OCI-LY1 (cell line): Measurements from ENCODE around the gene RPS6KL1.
A peak's percentile ranks its signal among the peaks of the same experiment; 100 is the strongest.

ENCODE experiments used
- H2AFZ ChIP-seq: fragments of 200-600 bp; sonication (generic), shearing (Covaris generic); 2 replicates; pipeline ENCODE4 v1.6.0; 2014; ENCODE audit warnings: antibody characterized with exemption, mild to moderate bottlenecking, low read length
- H3F3A ChIP-seq: fragments of 200-600 bp; sonication (generic), shearing (Covaris generic); 2 replicates; pipeline ENCODE4 v1.6.0; 2014; ENCODE audit warnings: mild to moderate bottlenecking, antibody characterized with exemption, low read length, moderate library complexity; ENCODE audit not compliant: insufficient read depth
- H3K27ac ChIP-seq: fragments of 200-600 bp; sonication (generic); 2 replicates; pipeline ENCODE4 v1.5.1; 2014; ENCODE audit warnings: low read length, mixed run types, mild to moderate bottlenecking, low read depth; ENCODE audit not compliant: poor library complexity, severe bottlenecking
- H3K27me3 ChIP-seq: fragments of 200-600 bp; sonication (generic); 2 replicates; pipeline ENCODE4 v1.6.0; 2014; ENCODE audit warnings: antibody characterized with exemption, mild to moderate bottlenecking, low read length, moderate library complexity; ENCODE audit not compliant: insufficient read depth
- H3K36me3 ChIP-seq: fragments of 200-600 bp; sonication (generic); 2 replicates; pipeline ENCODE4 v1.6.1; 2014; ENCODE audit warnings: mild to moderate bottlenecking, antibody characterized with exemption, low read length, moderate library complexity, mixed read lengths; ENCODE audit not compliant: insufficient read depth
- H3K4me1 ChIP-seq: fragments of 200-600 bp; sonication (generic); 2 replicates; pipeline ENCODE4 v1.5.1; 2014; ENCODE audit warnings: mild to moderate bottlenecking, low read length, moderate library complexity; ENCODE audit not compliant: insufficient read depth, severe bottlenecking
- H3K4me2 ChIP-seq: fragments of 200-600 bp; sonication (generic), shearing (Covaris generic); 2 replicates; pipeline ENCODE4 v1.6.1; 2014; ENCODE audit warnings: low read length
- H3K4me3 ChIP-seq: fragments of 200-600 bp; sonication (generic); 2 replicates; pipeline ENCODE4 v1.5.1; 2014; ENCODE audit warnings: low read length, low read depth, mild to moderate bottlenecking, mixed read lengths; ENCODE audit not compliant: poor library complexity, severe bottlenecking
- H3K79me2 ChIP-seq: fragments of 200-600 bp; shearing (Covaris generic); 2 replicates; pipeline ENCODE4 v1.6.1; 2016; ENCODE audit warnings: mixed run types, low read length, mixed read lengths; ENCODE audit not compliant: insufficient read depth
- H3K9ac ChIP-seq: fragments of 200-600 bp; sonication (generic), shearing (Covaris generic); 2 replicates; pipeline ENCODE4 v1.6.1; 2014; ENCODE audit warnings: mild to moderate bottlenecking, low read length, mixed read lengths
- H3K9me2 ChIP-seq: fragments of 200-600 bp; sonication (generic), shearing (Covaris generic); 2 replicates; pipeline ENCODE4 v1.6.1; 2014; ENCODE audit warnings: low read depth, mild to moderate bottlenecking, low read length, mixed read lengths
- H3K9me3 ChIP-seq: fragments of 200-600 bp; shearing (Covaris generic); 2 replicates; pipeline ENCODE4 v1.6.1; 2014; ENCODE audit warnings: low read length, mixed read lengths
- H4K20me1 ChIP-seq: fragments of 200-600 bp; sonication (generic), shearing (Covaris generic); 2 replicates; pipeline ENCODE4 v1.6.0; 2016; ENCODE audit warnings: mild to moderate bottlenecking, low read length; ENCODE audit not compliant: insufficient read depth
- EZH2 ChIP-seq: fragments of 200-600 bp; sonication (generic), shearing (Covaris generic); IDR thresholded peaks from 2 replicates; pipeline ENCODE4 v1.8.0; 2017; ENCODE audit warnings: borderline replicate concordance, mixed run types, mild to moderate bottlenecking, antibody characterized with exemption, low read length, moderate library complexity, mixed read lengths
- TF ChIP-seq, protein P1 (sequence below): fragments of 200-600 bp; sonication (generic), shearing (Covaris generic); IDR thresholded peaks from 2 replicates; pipeline ENCODE4 v1.5.1; 2017; ENCODE audit warnings: mild to moderate bottlenecking, antibody characterized with exemption, low read length, moderate library complexity, mixed read lengths

The RPS6KL1 gene

DNA sequence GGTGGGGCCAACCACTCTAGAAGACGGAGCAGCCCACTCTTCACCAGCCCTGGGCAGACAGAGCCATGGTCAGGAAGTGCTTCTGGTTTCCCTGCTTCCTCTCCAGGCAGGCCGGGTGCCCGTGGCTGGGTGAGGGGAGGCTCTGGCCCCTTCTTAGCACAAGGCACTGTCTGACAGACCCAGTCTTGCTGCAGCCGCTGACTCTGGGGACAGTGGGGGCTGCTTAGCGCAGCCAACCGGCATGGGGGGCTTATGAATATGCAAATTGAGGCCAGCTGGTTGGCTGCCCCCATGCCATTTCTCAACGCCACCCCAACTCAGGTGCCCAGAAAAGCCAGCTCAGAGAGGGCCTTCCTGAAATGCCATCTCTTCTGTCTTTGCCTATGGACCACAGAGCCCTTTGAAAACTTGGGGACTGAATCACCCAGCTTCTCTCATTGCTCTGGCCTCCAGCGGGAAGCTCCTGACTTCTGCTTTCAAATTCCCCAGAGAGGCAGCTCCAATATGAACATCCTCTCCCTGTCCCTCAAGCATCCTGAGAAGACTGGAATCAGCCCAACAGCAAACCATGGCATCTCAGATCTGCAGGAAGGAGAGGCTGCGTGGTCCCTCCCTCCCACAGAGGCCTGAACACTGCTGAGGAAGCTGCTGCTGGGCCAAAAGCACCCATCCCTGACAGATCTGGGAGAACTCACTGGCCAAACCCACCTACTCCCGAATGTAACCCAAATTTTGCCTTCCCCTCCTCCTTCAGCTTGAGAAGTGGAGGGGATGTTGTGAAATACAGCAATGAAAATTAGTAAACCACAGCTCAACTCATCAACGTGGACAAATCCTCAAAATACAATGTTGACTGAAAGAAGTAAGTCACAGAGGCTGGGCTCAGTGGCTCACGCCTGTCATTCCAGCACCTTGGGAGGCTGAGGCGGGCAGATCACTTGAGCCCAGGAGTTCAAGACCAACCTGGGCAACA, 46.8 kb downstream of the RPS6KL1 start, which contains the start of gene PROX2:
Gene PROX2 (minus strand): TSS at position 205 of the 973 bp plus-strand sequence. CDS start 12,311 bp downstream, outside the sequence.
- H3K4me1 ChIP-seq: peaks cover 12% of the 10 kb centered on the region
- no peak within 1 kb of the TSS for H3K9ac ChIP-seq
- no peaks in the 10 kb centered on the region for H3K9me2 ChIP-seq
- H3K9me3 ChIP-seq: no peaks in the 10 kb centered on the region
- no peak within 1 kb of the TSS for H2AFZ ChIP-seq
- H3F3A ChIP-seq: no peaks in the 10 kb centered on the region
- TF ChIP-seq, protein P1, sequence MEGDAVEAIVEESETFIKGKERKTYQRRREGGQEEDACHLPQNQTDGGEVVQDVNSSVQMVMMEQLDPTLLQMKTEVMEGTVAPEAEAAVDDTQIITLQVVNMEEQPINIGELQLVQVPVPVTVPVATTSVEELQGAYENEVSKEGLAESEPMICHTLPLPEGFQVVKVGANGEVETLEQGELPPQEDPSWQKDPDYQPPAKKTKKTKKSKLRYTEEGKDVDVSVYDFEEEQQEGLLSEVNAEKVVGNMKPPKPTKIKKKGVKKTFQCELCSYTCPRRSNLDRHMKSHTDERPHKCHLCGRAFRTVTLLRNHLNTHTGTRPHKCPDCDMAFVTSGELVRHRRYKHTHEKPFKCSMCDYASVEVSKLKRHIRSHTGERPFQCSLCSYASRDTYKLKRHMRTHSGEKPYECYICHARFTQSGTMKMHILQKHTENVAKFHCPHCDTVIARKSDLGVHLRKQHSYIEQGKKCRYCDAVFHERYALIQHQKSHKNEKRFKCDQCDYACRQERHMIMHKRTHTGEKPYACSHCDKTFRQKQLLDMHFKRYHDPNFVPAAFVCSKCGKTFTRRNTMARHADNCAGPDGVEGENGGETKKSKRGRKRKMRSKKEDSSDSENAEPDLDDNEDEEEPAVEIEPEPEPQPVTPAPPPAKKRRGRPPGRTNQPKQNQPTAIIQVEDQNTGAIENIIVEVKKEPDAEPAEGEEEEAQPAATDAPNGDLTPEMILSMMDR: no peak
- no peak for TF ChIP-seq EZH2
- no peaks in the 10 kb centered on the region for H4K20me1 ChIP-seq
- H3K27ac ChIP-seq: no peak within 1 kb of the TSS
- peak within 1 kb of the TSS; percentile 32 for H3K4me2 ChIP-seq
- no peaks in the 10 kb centered on the region for H3K27me3 ChIP-seq
- H3K79me2 ChIP-seq: no peaks in the 10 kb centered on the region
- no peaks in the 10 kb centered on the region for H3K36me3 ChIP-seq
- H3K4me3 ChIP-seq: no peak within 1 kb of the TSS

DNA sequence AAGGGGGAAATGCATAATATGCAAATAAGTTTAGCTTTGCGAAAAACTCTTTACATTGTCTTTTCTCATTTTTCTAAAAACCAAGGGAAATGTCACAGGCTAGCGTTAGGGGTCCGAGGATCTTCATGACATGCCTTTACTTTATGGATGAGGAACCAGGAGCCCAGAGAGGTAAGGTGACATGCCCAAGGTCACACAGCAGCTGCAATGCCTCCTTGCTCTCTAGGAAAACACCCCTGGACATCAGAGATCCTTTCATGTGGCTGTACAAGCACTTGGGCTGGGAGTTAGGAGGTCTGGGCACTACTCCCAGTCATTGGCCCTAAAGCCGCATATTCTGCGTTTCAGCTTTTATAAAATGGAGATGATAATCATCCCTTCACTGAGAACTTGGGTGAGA, 47.9 kb downstream of the RPS6KL1 start:
- Histone ChIP-seq H4K20me1 (no peaks in the 10 kb centered on the region), H2AFZ (no peak overlapping the region), H3K4me1 (peaks cover 8% of the 10 kb centered on the region), H3K9me2 (no peaks in the 10 kb centered on the region), H3K79me2 (no peaks in the 10 kb centered on the region), H3K9ac (no peak overlapping the region), H3K4me2 (no peak overlapping the region), H3K9me3 (no peaks in the 10 kb centered on the region), H3K4me3 (no peak overlapping the region), H3K27me3 (no peaks in the 10 kb centered on the region), H3K27ac (no peak overlapping the region), H3K36me3 (no peaks in the 10 kb centered on the region), H3F3A (no peaks in the 10 kb centered on the region)
- TF ChIP-seq, protein P1: no peak
- no peak for TF ChIP-seq EZH2

DNA sequence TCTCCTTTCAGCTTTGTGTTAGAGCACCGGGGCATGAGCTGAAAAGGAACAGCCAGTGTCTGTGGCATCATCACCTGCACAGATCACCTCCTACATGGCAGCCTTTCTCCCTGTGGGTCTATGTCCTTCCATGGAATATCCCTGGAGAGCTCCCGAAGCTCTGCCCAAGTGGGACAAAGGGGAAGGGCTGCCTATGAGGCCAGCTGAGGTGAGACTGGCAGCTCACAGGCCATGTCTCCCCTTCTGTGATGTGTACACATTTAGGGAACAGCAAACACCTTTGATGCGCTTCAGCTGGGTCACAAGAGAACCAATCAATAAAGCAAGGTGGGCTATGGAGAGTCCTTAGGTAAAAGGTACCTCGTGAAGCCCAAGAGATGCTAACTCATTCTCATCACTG, 51.2 kb downstream of the RPS6KL1 start:
- H2AFZ ChIP-seq: no peak overlapping the region
- no peaks in the 10 kb centered on the region for H4K20me1 ChIP-seq
- no peaks in the 10 kb centered on the region; the same call in 1 of the 2 replicates for H3K27me3 ChIP-seq
- H3K4me1 ChIP-seq: peaks cover 8% of the 10 kb centered on the region
- H3K9me2 ChIP-seq: no peaks in the 10 kb centered on the region
- H3K4me3 ChIP-seq: no peak overlapping the region
- no peaks in the 10 kb centered on the region for H3K36me3 ChIP-seq
- H3K9me3 ChIP-seq: no peaks in the 10 kb centered on the region
- H3K9ac ChIP-seq: no peak overlapping the region
- H3F3A ChIP-seq: no peaks in the 10 kb centered on the region
- no peak overlapping the region for H3K27ac ChIP-seq
- no peak overlapping the region for H3K4me2 ChIP-seq
- no peaks in the 10 kb centered on the region for H3K79me2 ChIP-seq
- TF ChIP-seq EZH2: no peak
- TF ChIP-seq, protein P1: no peak
